Transverse colon (tissue), 4 donors: Measurements from ENCODE around the gene ALDH3B2. TPM values are rescaled to one million over a fixed set of nuclear protein-coding genes. Genes with fewer than 3 reads are reported as not detected.
A peak's percentile ranks its signal among the peaks of the same experiment; 100 is the strongest.
"Not testable (repeated sequence)": the region's sequence is repeated elsewhere in the genome, so short reads cannot be mapped to it uniquely, and the experiment has no call there.

Source experiments
- DNase-seq: peaks from one replicate; pipeline ENCODE4 v3.0.0-alpha.2; 2019
- H3K27ac ChIP-seq, 4 donors: fragments of 200-600 bp; sonication (generic); 2 replicates each; pipeline ENCODE4 v1.5.1; 2016 to 2018; ENCODE audit warnings: inconsistent platforms in 4 of 4
- H3K27me3 ChIP-seq: fragments of 200-600 bp; sonication (generic); 2 replicates; pipeline ENCODE4 v1.5.1; 2017; ENCODE audit warnings: inconsistent platforms
- H3K36me3 ChIP-seq, 4 donors: fragments of 200-600 bp; sonication (generic); 2 replicates each; pipeline ENCODE4 v1.5.1; 2017 to 2019; ENCODE audit warnings: inconsistent platforms in 4 of 4
- H3K4me1 ChIP-seq, 4 donors: fragments of 200-600 bp; sonication (generic); 2 replicates each; pipeline ENCODE4 v1.5.1; 2017 to 2020; ENCODE audit warnings: inconsistent platforms in 4 of 4
- H3K4me3 ChIP-seq, 4 donors: fragments of 200-600 bp; sonication (generic); 1 replicate in 1 of 4; 2 replicates in 3 of 4; pipeline versions ENCODE4 v1.5.1 to v1.6.1; 2017 to 2019; ENCODE audit warnings: inconsistent platforms in 4 of 4
- H3K9me3 ChIP-seq, 2 donors: fragments of 200-600 bp; sonication (generic); 2 replicates each; pipeline ENCODE4 v1.5.1; 2017 to 2019; ENCODE audit warnings: inconsistent platforms in 2 of 2
- EP300 ChIP-seq: sonication (generic); formaldehyde crosslinking; IDR thresholded peaks from one replicate; pipeline ENCODE4 v1.6.1; 2017; ENCODE audit warnings: antibody characterized with exemption, low read depth
- POLR2A ChIP-seq: fragments of 450-650 bp; IDR thresholded peaks from one replicate; pipeline ENCODE4 v1.6.1; 2016; ENCODE audit warnings: antibody characterized with exemption, mild to moderate bottlenecking, moderate library complexity
- POLR2AphosphoS5 ChIP-seq, 3 donors: sonication (generic); formaldehyde crosslinking; IDR thresholded peaks; one replicate each; pipeline ENCODE4 v1.6.1; 2016; ENCODE audit warnings: antibody characterized with exemption in 3 of 3
- WGBS, 2 donors: methylation state at CpG; one replicate each; pipeline ENCODE4 v1.1.5; 2018; ENCODE audit warnings: low coverage in 1 of 2; 5-methylcytosine and 5-hydroxymethylcytosine counted together
- in situ Hi-C, 4 donors: fragments of 200-750 bp; cut with MboI; loops; one replicate each; pipeline versions ENCODE4 v1.15.0 to v1.15.1; 2017; ENCODE audit warnings: low sequenced_read_pairs in 3 of 4, low pct_ligation_motif_present in 1 of 4, low pct_unique_long_range_greater_than_20kb in 1 of 4
- intact Hi-C: fragments of 100-400 bp; cut with DNase I; formaldehyde crosslinking; loops from one replicate; pipeline ENCODE4 v1.15.1; 2023; ENCODE audit warnings: low total_unique reads
- total RNA-seq, 4 donors: library from RNA; depleted of rRNA; stranded (reverse); fragments of >200 nt; gene quantifications; one replicate each; pipeline ENCODE4 v1.1.0, GENCODE V29; 2016
- TF ChIP-seq, protein P1 (sequence below), 5 experiments: fragments of 200-600 bp in 3 of 5; fragments of 450-650 bp in 2 of 5; sonication (generic) in 3 of 5; IDR thresholded peaks; 1 replicate in 2 of 5; 2 replicates in 3 of 5; pipeline ENCODE4 v1.5.1; 2016 to 2017; ENCODE audit warnings: antibody characterized with exemption in 5 of 5, inconsistent platforms in 3 of 5, mild to moderate bottlenecking in 2 of 5, moderate library complexity in 1 of 5

ALDH3B2 gene
- total RNA-seq, 4 donors from 2014 or later, result 13.8 TPM; not detected in 3

DNA sequence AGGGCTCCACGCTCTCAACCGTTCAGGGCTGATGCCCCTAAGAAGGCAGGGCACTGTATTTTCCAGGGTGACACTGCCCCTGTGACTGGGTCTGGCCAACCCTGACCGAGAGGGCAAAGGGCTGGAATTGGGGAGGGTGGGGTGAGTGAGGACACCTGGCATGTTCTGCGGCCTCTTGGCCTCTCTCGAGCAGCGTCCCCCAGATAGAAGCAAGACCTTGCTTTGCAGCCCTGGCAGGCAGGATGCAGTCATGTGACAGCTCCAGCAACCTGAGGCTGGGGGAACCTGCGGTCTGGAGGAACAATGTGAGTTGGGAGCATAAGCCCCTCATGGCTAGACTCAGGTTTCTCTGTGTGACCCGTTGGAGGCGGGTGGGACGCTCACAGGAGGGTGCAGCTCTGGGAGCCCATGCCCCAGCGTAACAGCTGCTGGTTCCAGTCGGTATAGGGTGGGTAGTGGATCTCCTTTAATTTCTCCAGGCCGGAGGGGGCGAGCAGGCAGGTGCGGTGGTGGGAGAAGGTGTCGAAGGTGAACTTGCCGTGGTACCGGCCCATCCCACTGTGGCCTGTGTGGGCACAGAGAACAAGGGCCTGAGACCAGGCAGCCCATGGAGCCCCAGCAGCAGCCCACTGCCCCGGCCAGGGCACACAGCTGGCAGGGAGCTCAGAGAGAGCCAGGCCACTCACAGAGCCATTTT lies 11.4 kb downstream of the ALDH3B2 start:
- Histone ChIP-seq H3K27me3 (no peaks in the 10 kb centered on the region), H3K9me3 (no peaks in the 10 kb centered on the region), H3K27ac (no peak overlapping the region), H3K4me3 (no peak overlapping the region), H3K36me3 (no peaks in the 10 kb centered on the region), H3K4me1 (no peaks in the 10 kb centered on the region)
- in situ Hi-C loops (loop anchor here in 1 of 4 donors (5.0 kb wide), 1 partner anchor 36 kb away; the partner anchor contains the start of gene NUDT8), intact Hi-C loops (no loop called here)
- TF ChIP-seq POLR2AphosphoS5 (IDR thresholded peaks at IDR 0.05), result no peak
- no peak for TF ChIP-seq EP300
- TF ChIP-seq, protein P1, sequence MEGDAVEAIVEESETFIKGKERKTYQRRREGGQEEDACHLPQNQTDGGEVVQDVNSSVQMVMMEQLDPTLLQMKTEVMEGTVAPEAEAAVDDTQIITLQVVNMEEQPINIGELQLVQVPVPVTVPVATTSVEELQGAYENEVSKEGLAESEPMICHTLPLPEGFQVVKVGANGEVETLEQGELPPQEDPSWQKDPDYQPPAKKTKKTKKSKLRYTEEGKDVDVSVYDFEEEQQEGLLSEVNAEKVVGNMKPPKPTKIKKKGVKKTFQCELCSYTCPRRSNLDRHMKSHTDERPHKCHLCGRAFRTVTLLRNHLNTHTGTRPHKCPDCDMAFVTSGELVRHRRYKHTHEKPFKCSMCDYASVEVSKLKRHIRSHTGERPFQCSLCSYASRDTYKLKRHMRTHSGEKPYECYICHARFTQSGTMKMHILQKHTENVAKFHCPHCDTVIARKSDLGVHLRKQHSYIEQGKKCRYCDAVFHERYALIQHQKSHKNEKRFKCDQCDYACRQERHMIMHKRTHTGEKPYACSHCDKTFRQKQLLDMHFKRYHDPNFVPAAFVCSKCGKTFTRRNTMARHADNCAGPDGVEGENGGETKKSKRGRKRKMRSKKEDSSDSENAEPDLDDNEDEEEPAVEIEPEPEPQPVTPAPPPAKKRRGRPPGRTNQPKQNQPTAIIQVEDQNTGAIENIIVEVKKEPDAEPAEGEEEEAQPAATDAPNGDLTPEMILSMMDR (IDR thresholded peaks at IDR 0.05), result no peak
- TF ChIP-seq POLR2A, result no peak
- WGBS, 2 donors, result 75 to 80% methylated on average over 2 to 19 of the region's 19 CpGs
- DNase-seq, result no peak

DNA sequence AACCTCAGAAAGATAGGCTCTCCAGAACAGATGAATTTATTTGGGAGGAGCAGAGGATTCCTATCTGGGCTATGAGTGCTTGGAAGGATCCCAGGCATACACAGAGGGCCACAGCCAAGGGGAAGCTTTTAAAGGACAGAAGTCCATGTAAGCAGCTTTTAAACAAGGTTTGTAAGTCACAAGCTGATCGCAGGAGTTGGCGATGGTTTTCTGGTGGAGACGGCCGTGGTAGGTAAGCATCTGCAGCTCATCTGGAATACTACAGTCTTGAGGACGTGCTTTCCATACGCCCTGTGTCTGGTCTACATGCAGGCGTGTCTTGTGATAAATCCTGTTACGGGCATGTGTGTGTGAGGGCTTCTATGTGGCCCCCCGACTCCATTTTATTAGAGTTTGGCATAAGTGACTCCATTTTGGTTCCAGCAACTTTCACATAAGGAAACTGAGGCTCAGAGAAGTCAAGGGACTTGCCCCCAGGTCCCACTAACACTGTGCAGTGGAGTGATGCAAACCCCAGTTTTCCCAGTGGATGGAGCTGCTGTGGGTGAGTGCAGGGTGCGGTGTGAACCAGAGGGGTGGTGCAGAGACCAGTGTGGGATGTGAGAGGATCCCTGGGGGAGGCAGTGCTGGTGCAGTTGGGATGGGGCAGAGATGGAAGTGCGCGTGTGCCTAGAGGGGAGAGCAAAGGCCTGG lies 12.1 kb downstream of the ALDH3B2 start:
- 87 to 100% methylated on average over 2 to 12 of the region's 12 CpGs for WGBS, 2 donors
- in situ Hi-C loops (loop anchor here in 1 of 4 donors (5.0 kb wide), 1 partner anchor 35 kb away; the partner anchor contains the start of gene NUDT8), intact Hi-C loops (no loop called here)
- Histone ChIP-seq H3K36me3 (no peaks in the 10 kb centered on the region), H3K4me1 (no peaks in the 10 kb centered on the region), H3K27me3 (no peaks in the 10 kb centered on the region), H3K27ac (no peak overlapping the region), H3K4me3 (no peak overlapping the region), H3K9me3 (no peaks in the 10 kb centered on the region)
- no peak for DNase-seq
- TF ChIP-seq EP300 (no peak), POLR2A (no peak), POLR2AphosphoS5 (IDR thresholded peaks at IDR 0.05) (no peak)
- TF ChIP-seq, protein P1 (IDR thresholded peaks at IDR 0.05), result no peak

DNA sequence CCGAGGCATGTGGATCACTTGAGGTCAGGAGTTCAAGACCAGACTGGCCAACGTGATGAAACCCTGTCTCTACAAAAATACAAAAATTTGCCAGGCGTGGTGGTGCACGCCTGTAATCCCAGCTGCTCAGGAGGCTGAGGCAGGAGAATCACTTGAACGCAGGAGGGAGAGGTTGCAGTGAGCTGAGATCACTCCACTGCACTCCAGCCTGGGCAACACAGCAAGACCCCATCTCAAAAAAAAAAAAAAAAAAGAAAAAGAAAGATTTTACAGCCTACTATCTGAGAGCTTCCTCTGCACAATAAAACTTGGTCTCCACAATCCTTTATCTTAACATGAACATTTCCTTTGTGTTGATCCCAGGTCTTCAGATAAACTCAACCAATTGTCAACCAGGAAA lies 13.7 kb downstream of the ALDH3B2 start:
- WGBS, 2 donors, result 70 to 79% methylated on average over 5 of the region's 5 CpGs
- in situ Hi-C loops, result loop anchor here in 1 of 4 donors (5.0 kb wide), 1 partner anchor 33 kb away; the partner anchor contains the start of gene NUDT8
- intact Hi-C loops, result not testable (repeated sequence)

DNA sequence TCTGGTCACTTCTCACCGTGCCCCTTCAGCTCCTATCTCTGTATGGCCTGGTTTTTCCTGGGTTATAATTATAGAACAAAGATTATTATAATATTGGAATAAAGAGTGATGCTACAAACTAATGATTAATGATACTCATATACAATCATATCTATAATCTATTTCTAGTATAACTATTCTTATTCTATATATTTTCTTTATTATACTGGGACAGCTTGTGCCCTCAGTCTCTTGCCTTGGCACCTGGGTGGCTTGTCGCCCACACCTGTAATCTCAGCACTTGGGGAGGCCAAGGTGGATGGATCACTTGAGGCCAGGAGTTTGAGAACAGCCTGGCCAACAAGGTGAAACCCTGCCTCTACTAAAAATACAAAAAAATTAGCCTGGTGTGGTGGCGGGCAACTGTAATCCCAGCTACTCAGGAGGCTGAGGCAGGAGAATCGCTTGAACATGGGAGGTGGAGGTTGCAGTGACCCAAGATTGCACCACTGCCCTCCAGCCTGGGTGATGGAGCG lies 14.7 kb downstream of the ALDH3B2 start:
- H3K27ac ChIP-seq, H3K36me3 ChIP-seq, H3K9me3 ChIP-seq, intact Hi-C loops, DNase-seq, H3K4me3 ChIP-seq, H3K27me3 ChIP-seq, H3K4me1 ChIP-seq: not testable (repeated sequence)
- TF ChIP-seq, protein P1 (IDR thresholded peaks at IDR 0.05), result peak in 2 of 5 experiments; percentile 21 to 29
- 39 to 55% methylated on average over 3 to 5 of the region's 5 CpGs for WGBS, 2 donors
- in situ Hi-C loops, result loop anchor here in 1 of 4 donors (5.0 kb wide), 1 partner anchor 32 kb away; the partner anchor contains the start of gene NUDT8

More for the DNA sequence above, 13.7 kb downstream of the ALDH3B2 start:
- H3K4me1 ChIP-seq, H3K27me3 ChIP-seq, H3K36me3 ChIP-seq, H3K27ac ChIP-seq, H3K9me3 ChIP-seq, H3K4me3 ChIP-seq, DNase-seq: not testable (repeated sequence)
